Endothelial cell of umbilical vein (primary cell): Measurements from ENCODE around the gene USP4. TPM values are rescaled to one million over a fixed set of nuclear protein-coding genes. Genes with fewer than 3 reads are reported as not detected.

ENCODE experiments used
- BruUV-seq: library from RNA; stranded (reverse); fragments of 400-500 nt; replicated peaks from 2 replicates; lab custom pipeline; 2021; lab: Mats Ljungman, UMichigan
- CTCF ChIA-PET: fragments of 300-600, 350-600 bp; sonication (Branson Sonifier 250); formaldehyde crosslinking; loops from one replicate; lab custom pipeline; 2021; ENCODE audit warnings: antibody characterized with exemption, inconsistent platforms; lab: Charles Lee
- POLR2A ChIA-PET: fragments of 300-600, 350-600 bp; sonication (Branson Sonifier 250); formaldehyde crosslinking; loops from one replicate; lab custom pipeline; 2021; ENCODE audit warnings: antibody characterized with exemption, inconsistent platforms; lab: Charles Lee
- DNase-seq: peaks from one replicate; pipeline ENCODE4 v3.0.0-alpha.2; 2011; ENCODE audit warnings: low read depth, low spot score
- FAIRE-seq: peaks from 2 replicates; lab custom pipeline; 2011; peaks lifted over from hg19 to GRCh38; lab: Jason Lieb, UNC
- H2AFZ ChIP-seq: 2 replicates; pipeline ENCODE4 v1.6.0; 2012; ENCODE audit warnings: low read depth, low read length, control low read depth, inconsistent platforms
- H3K27ac ChIP-seq: 2 replicates; pipeline ENCODE4 v1.5.1; 2011; ENCODE audit warnings: low read depth, mild to moderate bottlenecking, control low read depth, low read length, moderate library complexity; ENCODE audit not compliant: insufficient read depth
- H3K27me3 ChIP-seq, 2 experiments: 2 replicates each; pipeline versions ENCODE4 v1.6.0 to v1.6.1; 2011; ENCODE audit warnings: low read length in 2 of 2, mixed read lengths in 1 of 2; ENCODE audit not compliant: control insufficient read depth in 2 of 2, insufficient read depth in 2 of 2
- H3K36me3 ChIP-seq, 2 experiments: 2 replicates in 1 of 2; 3 replicates in 1 of 2; pipeline ENCODE4 v1.5.1; 2011; ENCODE audit warnings: low read length in 2 of 2, mild to moderate bottlenecking in 1 of 2, moderate library complexity in 1 of 2; ENCODE audit not compliant: control insufficient read depth in 2 of 2, insufficient read depth in 2 of 2; ENCODE audit errors: extremely low read depth in 1 of 2
- H3K4me1 ChIP-seq: 3 replicates; pipeline ENCODE4 v1.5.1; 2011; ENCODE audit warnings: mild to moderate bottlenecking, low read length; ENCODE audit not compliant: control insufficient read depth, insufficient read depth; ENCODE audit errors: extremely low read depth
- H3K4me2 ChIP-seq: 2 replicates; pipeline ENCODE4 v1.6.1; 2011; ENCODE audit warnings: low read length, control low read depth, mixed read lengths; ENCODE audit not compliant: insufficient read depth
- H3K4me3 ChIP-seq, 3 experiments: fragments of 200-600 bp in 1 of 3; sonication (generic), shearing (Covaris generic) in 1 of 3; replicated peaks in 1 of 3; 2 replicates each; pipeline ENCODE4 v1.5.1; 2011 to 2016; ENCODE audit warnings: control low read depth in 3 of 3, low read length in 3 of 3, mild to moderate bottlenecking in 2 of 3, inconsistent platforms in 1 of 3, low read depth in 1 of 3, moderate library complexity in 1 of 3; ENCODE audit not compliant: insufficient read depth in 1 of 3
- H3K79me2 ChIP-seq: 2 replicates; pipeline ENCODE4 v1.6.0; 2012; ENCODE audit warnings: low read length, inconsistent platforms; ENCODE audit not compliant: control insufficient read depth, insufficient read depth
- H3K9ac ChIP-seq: replicated peaks from 2 replicates; pipeline ENCODE3; 2011; ENCODE audit warnings: low read length, control low read depth; ENCODE audit not compliant: insufficient read depth; ENCODE audit errors: extremely low read depth
- H3K9me1 ChIP-seq: replicated peaks from 3 replicates; pipeline ENCODE4 v1.6.0; 2011; ENCODE audit warnings: mild to moderate bottlenecking, low read length; ENCODE audit not compliant: control insufficient read depth, insufficient read depth; ENCODE audit errors: extremely low read depth
- H3K9me3 ChIP-seq: replicated peaks from 2 replicates; pipeline ENCODE4 v1.5.1; 2012; ENCODE audit warnings: low read length, inconsistent platforms; ENCODE audit not compliant: control insufficient read depth, insufficient read depth
- H4K20me1 ChIP-seq: replicated peaks from 2 replicates; pipeline ENCODE3; 2011; ENCODE audit warnings: mild to moderate bottlenecking, low read length; ENCODE audit not compliant: control insufficient read depth, insufficient read depth; ENCODE audit errors: extremely low read depth
- EZH2 ChIP-seq: IDR thresholded peaks from 2 replicates; pipeline ENCODE4 v1.6.1; 2012; ENCODE audit warnings: borderline replicate concordance, low read depth, mild to moderate bottlenecking, moderate library complexity, low read length, inconsistent platforms; ENCODE audit not compliant: severe bottlenecking
- FOS ChIP-seq: IDR thresholded peaks from 2 replicates; pipeline ENCODE4 v1.6.1; 2011; ENCODE audit warnings: mild to moderate bottlenecking, low read length, moderate library complexity, borderline replicate concordance; ENCODE audit not compliant: insufficient read depth
- GATA2 ChIP-seq: IDR thresholded peaks from 2 replicates; pipeline ENCODE4 v1.7.0; 2011; ENCODE audit warnings: low read depth, mild to moderate bottlenecking, moderate library complexity, mixed read lengths, low read length; ENCODE audit not compliant: insufficient read length, insufficient read depth
- JUN ChIP-seq: IDR thresholded peaks from 2 replicates; pipeline ENCODE4 v1.6.1; 2011; ENCODE audit warnings: borderline replicate concordance, low read depth; ENCODE audit not compliant: insufficient read length, insufficient read depth
- MAX ChIP-seq: IDR thresholded peaks from 2 replicates; pipeline ENCODE4 v1.6.1; 2011; ENCODE audit not compliant: insufficient read depth, insufficient read length
- MYC ChIP-seq: IDR thresholded peaks from one replicate; pipeline ENCODE4 v1.6.1; 2011; ENCODE audit warnings: mild to moderate bottlenecking, low read depth, low read length
- POLR2A ChIP-seq: IDR thresholded peaks from 2 replicates; pipeline ENCODE4 v1.6.1; 2012; ENCODE audit warnings: low read depth, mild to moderate bottlenecking, control low read depth, low read length
- POLR2AphosphoS5 ChIP-seq: IDR thresholded peaks from 2 replicates; pipeline ENCODE4 v1.6.1; 2012; ENCODE audit warnings: low read depth, mild to moderate bottlenecking, control low read depth, low read length, moderate library complexity; ENCODE audit not compliant: insufficient read depth
- dilution Hi-C: fragments of 300-500 bp; cut with MboI; formaldehyde crosslinking; loops from one replicate; pipeline ENCODE4 v1.15.0; 2019; ENCODE audit warnings: low sequenced_read_pairs; ENCODE audit not compliant: extremely low pct_ligation_motif_present
- intact Hi-C: fragments of 100-400 bp; cut with micrococcal nuclease; formaldehyde crosslinking; loops from one replicate; pipeline ENCODE4 v1.10.0; 2022
- polyA plus RNA-seq, 4 experiments: library from polyadenylated mRNA; depleted of rRNA in 3 of 4; stranded (reverse) in 3 of 4; unstranded in 1 of 4; fragments of >200 nt; gene quantifications; 2 replicates each; pipeline versions ENCODE4 v1.2.1 to v1.2.3, GENCODE V29; 2011 to 2012; ENCODE audit warnings: missing spikeins in 1 of 4
- total RNA-seq: library from RNA; stranded (reverse); gene quantifications from 2 replicates; pipeline ENCODE4 v1.2.3, GENCODE V29; 2021
- TF ChIP-seq, protein P1 (sequence below), 2 donors: IDR thresholded peaks; 1 replicate in 1 of 2; 2 replicates in 1 of 2; pipeline ENCODE4 v1.5.1; 2011; ENCODE audit warnings: low read length in 2 of 2, mild to moderate bottlenecking in 2 of 2, moderate library complexity in 2 of 2, control low read depth in 1 of 2, inconsistent platforms in 1 of 2, low read depth in 1 of 2; ENCODE audit not compliant: insufficient read depth in 1 of 2; ENCODE audit errors: extremely low read depth in 1 of 2

USP4 gene
- total and polyA plus RNA-seq, 2 donors (not counting 3 experiments of a cell fraction or from before 2014, with no cell fraction given) = 39.1 to 61.3 TPM

- ChIA-PET CTCF (interaction anchor here (1.1 to 3.2 kb wide), 3 partner anchors 15 to 170 kb away, joined by 4 to 44 read pairs (median 12); partner anchors contain the start of gene KLHDC8B), POLR2A (no interaction called here)
- TF ChIP-seq, protein P1, sequence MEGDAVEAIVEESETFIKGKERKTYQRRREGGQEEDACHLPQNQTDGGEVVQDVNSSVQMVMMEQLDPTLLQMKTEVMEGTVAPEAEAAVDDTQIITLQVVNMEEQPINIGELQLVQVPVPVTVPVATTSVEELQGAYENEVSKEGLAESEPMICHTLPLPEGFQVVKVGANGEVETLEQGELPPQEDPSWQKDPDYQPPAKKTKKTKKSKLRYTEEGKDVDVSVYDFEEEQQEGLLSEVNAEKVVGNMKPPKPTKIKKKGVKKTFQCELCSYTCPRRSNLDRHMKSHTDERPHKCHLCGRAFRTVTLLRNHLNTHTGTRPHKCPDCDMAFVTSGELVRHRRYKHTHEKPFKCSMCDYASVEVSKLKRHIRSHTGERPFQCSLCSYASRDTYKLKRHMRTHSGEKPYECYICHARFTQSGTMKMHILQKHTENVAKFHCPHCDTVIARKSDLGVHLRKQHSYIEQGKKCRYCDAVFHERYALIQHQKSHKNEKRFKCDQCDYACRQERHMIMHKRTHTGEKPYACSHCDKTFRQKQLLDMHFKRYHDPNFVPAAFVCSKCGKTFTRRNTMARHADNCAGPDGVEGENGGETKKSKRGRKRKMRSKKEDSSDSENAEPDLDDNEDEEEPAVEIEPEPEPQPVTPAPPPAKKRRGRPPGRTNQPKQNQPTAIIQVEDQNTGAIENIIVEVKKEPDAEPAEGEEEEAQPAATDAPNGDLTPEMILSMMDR (IDR thresholded peaks at IDR 0.05; ENCODE audit: extremely low read depth in 1 of 2, insufficient read depth in 1 of 2, low read depth in 1 of 2, low read length in 2 of 2) = no peak
- TF ChIP-seq GATA2 = no peak
- no peak for TF ChIP-seq MAX
- TF ChIP-seq POLR2A = no peak
- TF ChIP-seq EZH2 = no peak
- no peak for TF ChIP-seq FOS
- TF ChIP-seq JUN = no peak
- no peak for TF ChIP-seq POLR2AphosphoS5
- TF ChIP-seq MYC = no peak
- Histone ChIP-seq H3K79me2 (no peaks in the 10 kb centered on the region), H3K4me2 (no peak overlapping the region), H3K9me1 (no peaks in the 10 kb centered on the region), H4K20me1 (no peaks in the 10 kb centered on the region), H3K27me3 (no peaks in the 10 kb centered on the region), H3K9me3 (no peaks in the 10 kb centered on the region), H3K27ac (no peak overlapping the region), H3K4me3 (no peak overlapping the region), H3K4me1 (peaks cover 18% of the 10 kb centered on the region), H2AFZ (no peak overlapping the region), H3K9ac (no peak overlapping the region), H3K36me3 (peaks cover 9 to 18% of the 10 kb centered on the region in 2 experiments)
- intact Hi-C loops = no loop called here
- BruUV-seq = no TSS peak
- FAIRE-seq (no peak), DNase-seq (peak; percentile 36)
- dilution Hi-C loops = no loop called here
Observed at GRCh38 chr3:49279376-49279775, 60.5 kb downstream of the USP4 start.
